ENCODE data around the gene OSGIN1.

GRCh38 chr16:83968891-83969649, 16.0 kb downstream of the OSGIN1 start:
- no peak for TF ChIP-seq CTCF (IDR thresholded peaks at IDR 0.05)
- no peak for TF ChIP-seq EZH2 (IDR thresholded peaks at IDR 0.05; ENCODE audit: borderline replicate concordance, insufficient read depth, low read depth, low read length, poor library complexity, severe bottlenecking)

Measured in B cell (primary cell).